Fibroblast of lung (primary cell): ENCODE data around the gene NLRC3. TPM values are rescaled to one million over a fixed set of nuclear protein-coding genes. Genes with fewer than 3 reads are reported as not detected.

Experiments used
- DNase-seq, 2 donors: peaks; one replicate each; pipeline versions ENCODE4 v3.0.0 to v3.0.0-alpha.2; 2010; ENCODE audit warnings: low read depth in 2 of 2
- H2AFZ ChIP-seq: 2 replicates; pipeline ENCODE4 v1.5.1; 2012; ENCODE audit warnings: low read length, control low read depth, inconsistent platforms
- H3K27ac ChIP-seq: 2 replicates; pipeline ENCODE4 v1.5.1; 2011; ENCODE audit warnings: low read length, control low read depth; ENCODE audit not compliant: insufficient read depth
- H3K27me3 ChIP-seq: 2 replicates; pipeline ENCODE4 v1.5.1; 2011; ENCODE audit warnings: mild to moderate bottlenecking, low read length; ENCODE audit not compliant: control insufficient read depth, insufficient read depth
- H3K36me3 ChIP-seq: 2 replicates; pipeline ENCODE4 v1.5.1; 2011; ENCODE audit warnings: low read length; ENCODE audit not compliant: control insufficient read depth, insufficient read depth
- H3K4me1 ChIP-seq: 2 replicates; pipeline ENCODE4 v1.5.1; 2011; ENCODE audit warnings: low read length; ENCODE audit not compliant: control insufficient read depth, insufficient read depth; ENCODE audit errors: extremely low read depth
- H3K4me2 ChIP-seq: 2 replicates; pipeline ENCODE4 v1.5.1; 2011; ENCODE audit warnings: low read length, control low read depth; ENCODE audit not compliant: insufficient read depth; ENCODE audit errors: extremely low read depth
- H3K4me3 ChIP-seq, 4 experiments: fragments of 200-600 bp in 1 of 4; sonication (generic) in 1 of 4; replicated peaks in 1 of 4; 2 replicates each; pipeline ENCODE4 v1.5.1; 2011 to 2016; ENCODE audit warnings: low read length in 4 of 4, low read depth in 3 of 4, mild to moderate bottlenecking in 3 of 4, control low read depth in 2 of 4, inconsistent platforms in 1 of 4, mixed read lengths in 1 of 4; ENCODE audit not compliant: insufficient read depth in 1 of 4; ENCODE audit errors: control extremely low read depth in 1 of 4
- H3K79me2 ChIP-seq: 2 replicates; pipeline ENCODE4 v1.5.1; 2012; ENCODE audit warnings: mild to moderate bottlenecking, low read length, inconsistent platforms; ENCODE audit not compliant: control insufficient read depth, insufficient read depth
- H3K9ac ChIP-seq: 2 replicates; pipeline ENCODE4 v1.5.1; 2011; ENCODE audit warnings: mild to moderate bottlenecking, low read length, control low read depth; ENCODE audit not compliant: insufficient read depth
- H3K9me3 ChIP-seq: 2 replicates; pipeline ENCODE4 v1.5.1; 2012; ENCODE audit warnings: low read depth, low read length; ENCODE audit not compliant: control insufficient read depth, insufficient read depth
- H4K20me1 ChIP-seq: 2 replicates; pipeline ENCODE4 v1.5.1; 2011; ENCODE audit warnings: low read length; ENCODE audit not compliant: control insufficient read depth, insufficient read depth; ENCODE audit errors: extremely low read depth
- CTCF ChIP-seq, 2 donors: IDR thresholded peaks in 1 of 2; conservative IDR thresholded peaks in 1 of 2; 1 replicate in 1 of 2; 2 replicates in 1 of 2; pipeline ENCODE4 v1.5.1; 2011 to 2012; ENCODE audit warnings: low read length in 2 of 2, control low read depth in 1 of 2, inconsistent platforms in 1 of 2, low read depth in 1 of 2, mild to moderate bottlenecking in 1 of 2
- EZH2 ChIP-seq: IDR thresholded peaks from 2 replicates; pipeline ENCODE4 v1.5.1; 2012; ENCODE audit warnings: low read length, control low read depth, mild to moderate bottlenecking; ENCODE audit errors: missing control alignments
- polyA plus RNA-seq, 2 donors: library from polyadenylated mRNA; depleted of rRNA in 1 of 2; stranded (reverse) in 1 of 2; unstranded in 1 of 2; fragments of >200 nt; gene quantifications; 2 replicates each; pipeline ENCODE4 v1.2.1, GENCODE V29; 2011 to 2012; ENCODE audit warnings: missing spikeins in 1 of 2
- total RNA-seq: library from RNA; depleted of rRNA; stranded (reverse); fragments of >200 nt; gene quantifications from 2 replicates; pipeline ENCODE4 v1.2.1, GENCODE V29; 2014

NLRC3 gene
- total and polyA plus RNA-seq, 2 donors (not counting 1 experiment from before 2014, with no cell fraction given) = 0.17 TPM; not detected in 1

GRCh38 chr16:3498988-3499387, 78.2 kb downstream of the NLRC3 start:
- Histone ChIP-seq H3K27me3 (no peaks in the 10 kb centered on the region), H3K4me3 (no peak overlapping the region), H3K9me3 (no peaks in the 10 kb centered on the region), H2AFZ (no peak overlapping the region), H3K4me2 (no peak overlapping the region), H3K79me2 (peaks cover 9% of the 10 kb centered on the region), H3K36me3 (peaks cover 1% of the 10 kb centered on the region), H3K27ac (no peak overlapping the region), H3K4me1 (peaks cover 2% of the 10 kb centered on the region), H3K9ac (no peak overlapping the region), H4K20me1 (no peaks in the 10 kb centered on the region)
- TF ChIP-seq CTCF (conservative IDR thresholded peaks at IDR 0.05 in 1 of 2, IDR thresholded peaks at IDR 0.05 in 1 of 2; ENCODE audit: low read depth in 1 of 2, low read length in 2 of 2) = no peak
- no peak for TF ChIP-seq EZH2
- DNase-seq = no peak

- H3K27ac ChIP-seq = no peak overlapping the region
- no peak overlapping the region for H3K4me3 ChIP-seq
- H3K79me2 ChIP-seq = peaks cover 9% of the 10 kb centered on the region
- peaks cover 2% of the 10 kb centered on the region for H3K4me1 ChIP-seq
- no peaks in the 10 kb centered on the region for H4K20me1 ChIP-seq
- no peak overlapping the region for H3K9ac ChIP-seq
- no peaks in the 10 kb centered on the region for H3K9me3 ChIP-seq
- H3K27me3 ChIP-seq = no peaks in the 10 kb centered on the region
- no peak overlapping the region for H3K4me2 ChIP-seq
- DNase-seq = no peak
- no peak for TF ChIP-seq EZH2
- no peak for TF ChIP-seq CTCF (conservative IDR thresholded peaks at IDR 0.05 in 1 of 2, IDR thresholded peaks at IDR 0.05 in 1 of 2; ENCODE audit: low read depth in 1 of 2, low read length in 2 of 2)
- H2AFZ ChIP-seq = no peak overlapping the region
- peaks cover 1% of the 10 kb centered on the region for H3K36me3 ChIP-seq
Observed at GRCh38 chr16:3497771-3498170, 79.4 kb downstream of the NLRC3 start.

GRCh38 chr16:3496386-3496785, 80.8 kb downstream of the NLRC3 start:
- H3K27ac ChIP-seq = no peak overlapping the region
- no peaks in the 10 kb centered on the region for H3K36me3 ChIP-seq
- H3K9ac ChIP-seq = no peak overlapping the region
- no peak overlapping the region for H2AFZ ChIP-seq
- no peak overlapping the region for H3K4me3 ChIP-seq
- DNase-seq = no peak
- no peaks in the 10 kb centered on the region for H3K9me3 ChIP-seq
- no peak overlapping the region for H3K4me2 ChIP-seq
- TF ChIP-seq EZH2 = no peak
- no peaks in the 10 kb centered on the region for H4K20me1 ChIP-seq
- H3K27me3 ChIP-seq = no peaks in the 10 kb centered on the region
- no peaks in the 10 kb centered on the region for H3K4me1 ChIP-seq
- no peaks in the 10 kb centered on the region for H3K79me2 ChIP-seq
